WERI-Rb-1 (cell line): ENCODE measurements around the gene ROCK2.

ENCODE experiments used
- DNase-seq: peaks from one replicate; pipeline ENCODE4 v3.0.0-alpha.2; 2020
- H3K27ac ChIP-seq: fragments of 250-450 bp; sonication (Bioruptor Pico); 2 replicates; pipeline ENCODE4 v1.5.1; 2020; ENCODE audit warnings: mild to moderate bottlenecking, moderate library complexity
- H3K27me3 ChIP-seq: fragments of 250-450 bp; sonication (Bioruptor Pico); 2 replicates; pipeline ENCODE4 v1.5.1; 2021; ENCODE audit warnings: mild to moderate bottlenecking, low read depth, moderate library complexity; ENCODE audit not compliant: insufficient read depth, severe bottlenecking
- H3K36me3 ChIP-seq: fragments of 250-450 bp; sonication (Bioruptor Pico); 2 replicates; pipeline ENCODE4 v1.5.1; 2020; ENCODE audit warnings: mild to moderate bottlenecking, moderate library complexity
- H3K4me3 ChIP-seq: 2 replicates; pipeline ENCODE4 v1.5.1; 2011; ENCODE audit warnings: low read depth, mild to moderate bottlenecking, control low read depth, low read length
- H3K9me3 ChIP-seq: fragments of 250-450 bp; sonication (Bioruptor Pico); 2 replicates; pipeline ENCODE4 v1.5.1; 2021; ENCODE audit warnings: mild to moderate bottlenecking, moderate library complexity; ENCODE audit not compliant: severe bottlenecking
- TF ChIP-seq, protein P1 (sequence below): IDR thresholded peaks from 2 replicates; pipeline ENCODE4 v1.5.1; 2011; ENCODE audit warnings: low read depth, mild to moderate bottlenecking, control low read depth, inconsistent platforms, low read length

Gene ROCK2

DNA sequence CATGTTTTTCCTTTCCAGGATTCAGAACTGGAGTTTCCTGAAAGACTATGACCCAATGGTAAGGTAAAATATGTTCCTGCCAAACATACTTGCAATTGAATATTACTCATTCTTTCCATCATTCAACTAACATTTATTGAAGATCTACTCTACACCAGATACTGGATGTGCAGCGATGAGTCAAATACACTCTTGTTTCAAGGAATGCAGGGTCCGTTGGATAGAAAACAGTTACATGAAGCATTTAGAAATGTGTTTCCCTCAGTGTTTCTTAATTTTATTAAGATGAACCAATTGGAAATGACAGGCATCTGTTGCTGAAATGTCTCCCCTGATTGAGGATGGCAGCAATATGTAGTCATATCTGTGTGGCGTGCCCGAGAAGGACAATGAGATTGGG is 203.9 kb downstream of the ROCK2 start:
- no peaks in the 10 kb centered on the region for H3K9me3 ChIP-seq
- no peaks in the 10 kb centered on the region for H3K27me3 ChIP-seq
- TF ChIP-seq, protein P1, sequence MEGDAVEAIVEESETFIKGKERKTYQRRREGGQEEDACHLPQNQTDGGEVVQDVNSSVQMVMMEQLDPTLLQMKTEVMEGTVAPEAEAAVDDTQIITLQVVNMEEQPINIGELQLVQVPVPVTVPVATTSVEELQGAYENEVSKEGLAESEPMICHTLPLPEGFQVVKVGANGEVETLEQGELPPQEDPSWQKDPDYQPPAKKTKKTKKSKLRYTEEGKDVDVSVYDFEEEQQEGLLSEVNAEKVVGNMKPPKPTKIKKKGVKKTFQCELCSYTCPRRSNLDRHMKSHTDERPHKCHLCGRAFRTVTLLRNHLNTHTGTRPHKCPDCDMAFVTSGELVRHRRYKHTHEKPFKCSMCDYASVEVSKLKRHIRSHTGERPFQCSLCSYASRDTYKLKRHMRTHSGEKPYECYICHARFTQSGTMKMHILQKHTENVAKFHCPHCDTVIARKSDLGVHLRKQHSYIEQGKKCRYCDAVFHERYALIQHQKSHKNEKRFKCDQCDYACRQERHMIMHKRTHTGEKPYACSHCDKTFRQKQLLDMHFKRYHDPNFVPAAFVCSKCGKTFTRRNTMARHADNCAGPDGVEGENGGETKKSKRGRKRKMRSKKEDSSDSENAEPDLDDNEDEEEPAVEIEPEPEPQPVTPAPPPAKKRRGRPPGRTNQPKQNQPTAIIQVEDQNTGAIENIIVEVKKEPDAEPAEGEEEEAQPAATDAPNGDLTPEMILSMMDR, result no peak
- H3K27ac ChIP-seq, result no peak overlapping the region
- DNase-seq, result no peak
- no peak overlapping the region for H3K4me3 ChIP-seq
- no peaks in the 10 kb centered on the region for H3K36me3 ChIP-seq

DNA sequence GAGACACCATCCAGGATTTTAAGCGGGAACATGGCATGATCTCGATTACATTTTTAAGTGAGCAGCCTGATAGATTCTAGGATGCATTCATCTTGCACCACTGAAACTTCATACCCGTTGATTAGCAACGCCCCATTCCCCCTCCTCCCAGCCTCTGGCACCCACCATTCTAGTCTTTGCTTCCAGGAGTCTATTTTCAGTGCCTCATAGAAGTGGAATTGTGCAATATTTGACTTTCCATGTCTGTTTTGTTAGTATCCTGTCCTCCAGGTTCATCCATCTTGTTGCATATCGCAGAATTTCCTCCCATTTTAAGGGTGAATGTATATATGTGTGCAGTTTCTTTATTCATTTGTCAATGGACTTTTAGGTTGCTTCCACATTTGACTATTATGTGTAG is 210.1 kb downstream of the ROCK2 start:
- Histone ChIP-seq H3K36me3 (no peaks in the 10 kb centered on the region), H3K9me3 (no peaks in the 10 kb centered on the region), H3K4me3 (no peak overlapping the region), H3K27ac (peak overlapping the region; percentile 70), H3K27me3 (no peaks in the 10 kb centered on the region)
- DNase-seq, result no peak
- TF ChIP-seq, protein P1, result no peak

DNA sequence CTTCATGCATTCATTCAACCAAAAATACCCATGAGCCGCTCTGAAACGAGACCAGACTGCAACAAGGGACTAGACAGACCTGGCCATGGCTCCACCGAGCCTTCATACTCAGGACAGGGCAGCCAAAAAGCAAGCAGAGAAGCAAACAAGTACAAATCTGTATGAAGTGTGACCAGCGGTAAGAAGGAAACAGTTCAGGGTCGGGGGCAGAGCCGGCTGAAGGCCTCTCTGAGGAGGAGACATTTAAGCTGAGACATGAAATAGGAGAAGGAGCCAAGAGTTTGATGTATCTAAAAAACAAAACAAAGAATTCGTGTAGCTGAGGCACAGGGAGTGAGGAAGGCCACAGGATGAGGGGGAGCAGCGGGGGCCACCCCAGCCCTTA is 210.5 kb downstream of the ROCK2 start:
- Histone ChIP-seq H3K4me3 (peak overlapping the region; percentile 55), H3K27ac (peak overlapping the region; percentile 70)
- TF ChIP-seq, protein P1, result no peak

DNA sequence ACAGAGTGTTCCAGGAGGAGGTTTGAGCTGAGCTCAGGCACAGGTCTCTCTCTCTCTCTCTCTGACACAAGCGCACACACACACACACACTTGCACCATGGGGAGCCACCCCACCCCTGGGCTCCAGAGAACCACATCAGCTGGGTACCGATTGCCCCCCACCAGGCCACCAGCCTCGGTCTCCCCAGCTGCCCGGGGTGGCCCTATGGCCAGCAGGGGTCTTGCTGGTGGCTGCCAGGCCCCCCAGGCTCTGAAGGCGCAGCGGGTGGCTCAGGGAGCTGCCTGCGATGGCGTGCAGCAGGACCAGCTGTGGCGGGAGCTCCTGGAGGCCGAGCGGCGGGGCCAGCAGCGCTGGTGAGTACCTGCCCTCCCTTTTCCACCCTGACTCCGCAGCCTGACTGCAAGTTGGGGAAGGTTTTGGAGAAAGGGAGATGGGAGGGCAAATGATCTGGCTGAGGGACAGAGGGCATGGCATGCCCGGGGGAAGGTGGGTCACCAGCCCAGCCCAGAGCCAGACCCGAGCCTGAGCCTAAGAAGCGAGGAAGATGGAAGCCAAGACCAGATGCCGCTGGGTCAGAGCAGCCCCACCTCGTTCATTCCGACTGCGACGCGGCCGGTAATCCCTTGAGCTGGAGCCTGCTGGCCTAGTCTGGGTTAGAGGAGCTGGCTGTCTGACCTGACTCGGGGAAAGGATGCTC is 211.0 kb downstream of the ROCK2 start:
- TF ChIP-seq, protein P1, result no peak
- peak overlapping the region; percentile 55 for H3K4me3 ChIP-seq
- H3K27ac ChIP-seq, result peak overlapping the region; percentile 70
- H3K36me3 ChIP-seq, result no peaks in the 10 kb centered on the region
- H3K27me3 ChIP-seq, result no peaks in the 10 kb centered on the region
- DNase-seq, result peak; percentile 94
- H3K9me3 ChIP-seq, result no peaks in the 10 kb centered on the region

More for the DNA sequence above, 210.5 kb downstream of the ROCK2 start:
- Histone ChIP-seq H3K36me3 (no peaks in the 10 kb centered on the region), H3K27me3 (no peaks in the 10 kb centered on the region), H3K9me3 (no peaks in the 10 kb centered on the region)
- no peak for DNase-seq

DNA sequence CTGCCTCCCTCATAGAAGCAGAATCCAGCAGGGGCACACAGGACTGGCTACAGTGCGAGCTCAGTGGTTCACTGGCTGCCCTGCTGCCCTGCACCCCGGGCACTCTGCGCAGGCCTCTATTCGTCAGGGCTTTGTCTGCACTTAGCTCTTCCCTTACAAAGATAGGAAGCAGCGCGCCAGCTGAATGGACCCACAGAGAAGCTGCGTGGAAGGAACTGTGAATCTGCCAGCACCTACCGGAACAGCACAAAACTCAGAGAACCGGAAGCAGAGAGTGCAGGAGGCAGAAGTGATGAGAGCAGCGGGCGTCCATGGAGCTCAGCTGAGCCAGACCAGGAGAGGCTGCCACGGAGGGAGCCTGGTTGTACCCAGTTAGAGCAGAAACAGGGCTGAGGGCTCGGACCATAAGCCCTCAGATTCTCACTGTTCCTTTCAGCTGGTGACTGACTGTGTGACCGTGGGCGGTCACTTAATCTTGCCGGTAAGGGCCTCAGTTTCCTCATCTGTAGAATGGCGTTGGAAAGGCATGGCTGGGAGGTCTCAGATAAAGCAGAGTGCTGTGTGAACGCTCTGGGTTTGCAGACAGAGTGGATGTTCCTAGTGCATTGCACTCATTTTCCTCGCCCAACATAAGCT is 212.3 kb downstream of the ROCK2 start:
- H3K9me3 ChIP-seq, result no peaks in the 10 kb centered on the region
- no peaks in the 10 kb centered on the region for H3K27me3 ChIP-seq
- no peaks in the 10 kb centered on the region for H3K36me3 ChIP-seq
- H3K27ac ChIP-seq, result no peak overlapping the region
- H3K4me3 ChIP-seq, result no peak overlapping the region
- TF ChIP-seq, protein P1, result no peak
- DNase-seq, result no peak
